Lower leg skin (tissue), 3 donors: ENCODE data around the gene TUBA8.
"Not testable (repeated sequence)": the region's sequence is repeated elsewhere in the genome, so short reads cannot be mapped to it uniquely, and the experiment has no call there.

Experiments
- POLR2A ChIP-seq, 2 donors: fragments of 450-650 bp; IDR thresholded peaks; one replicate each; pipeline ENCODE4 v1.6.1; 2016 to 2017; ENCODE audit warnings: antibody characterized with exemption in 2 of 2, mild to moderate bottlenecking in 1 of 2, moderate library complexity in 1 of 2
- TF ChIP-seq, protein P1 (sequence below), 3 donors: fragments of 450-650 bp; IDR thresholded peaks; one replicate each; pipeline ENCODE4 v1.5.1; 2016; ENCODE audit warnings: antibody characterized with exemption in 3 of 3, mild to moderate bottlenecking in 3 of 3, moderate library complexity in 2 of 3

- TF ChIP-seq, protein P1, sequence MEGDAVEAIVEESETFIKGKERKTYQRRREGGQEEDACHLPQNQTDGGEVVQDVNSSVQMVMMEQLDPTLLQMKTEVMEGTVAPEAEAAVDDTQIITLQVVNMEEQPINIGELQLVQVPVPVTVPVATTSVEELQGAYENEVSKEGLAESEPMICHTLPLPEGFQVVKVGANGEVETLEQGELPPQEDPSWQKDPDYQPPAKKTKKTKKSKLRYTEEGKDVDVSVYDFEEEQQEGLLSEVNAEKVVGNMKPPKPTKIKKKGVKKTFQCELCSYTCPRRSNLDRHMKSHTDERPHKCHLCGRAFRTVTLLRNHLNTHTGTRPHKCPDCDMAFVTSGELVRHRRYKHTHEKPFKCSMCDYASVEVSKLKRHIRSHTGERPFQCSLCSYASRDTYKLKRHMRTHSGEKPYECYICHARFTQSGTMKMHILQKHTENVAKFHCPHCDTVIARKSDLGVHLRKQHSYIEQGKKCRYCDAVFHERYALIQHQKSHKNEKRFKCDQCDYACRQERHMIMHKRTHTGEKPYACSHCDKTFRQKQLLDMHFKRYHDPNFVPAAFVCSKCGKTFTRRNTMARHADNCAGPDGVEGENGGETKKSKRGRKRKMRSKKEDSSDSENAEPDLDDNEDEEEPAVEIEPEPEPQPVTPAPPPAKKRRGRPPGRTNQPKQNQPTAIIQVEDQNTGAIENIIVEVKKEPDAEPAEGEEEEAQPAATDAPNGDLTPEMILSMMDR (IDR thresholded peaks at IDR 0.05), result not testable (repeated sequence)
- TF ChIP-seq POLR2A (IDR thresholded peaks at IDR 0.05), result not testable (repeated sequence)
Observed at GRCh38 chr22:18071307-18071967, 39.2 kb upstream of the TUBA8 start.
